H9 (cell line): ENCODE measurements around the gene PXK. TPM values are rescaled to one million over a fixed set of nuclear protein-coding genes. Genes with fewer than 3 reads are reported as not detected.

Experiments
- DNase-seq: peaks from one replicate; pipeline ENCODE4 v3.0.0-alpha.2; 2017
- H2AFZ ChIP-seq: one replicate; pipeline ENCODE4 v1.6.1; 2013; ENCODE audit warnings: mild to moderate bottlenecking, low read length, control low read depth, moderate library complexity
- H2AK5ac ChIP-seq: 2 replicates; pipeline ENCODE4 v1.6.1; 2013; ENCODE audit warnings: low read length, control low read depth, mixed read lengths; ENCODE audit not compliant: insufficient read length
- H2BK120ac ChIP-seq: one replicate; pipeline ENCODE4 v1.6.1; 2013; ENCODE audit warnings: low read depth, mild to moderate bottlenecking, low read length, control low read depth, inconsistent platforms; ENCODE audit not compliant: poor library complexity, severe bottlenecking
- H2BK12ac ChIP-seq: 2 replicates; pipeline ENCODE4 v1.6.1; 2013; ENCODE audit warnings: low read length, control low read depth, mixed read lengths, low read depth; ENCODE audit not compliant: insufficient read length
- H2BK15ac ChIP-seq: 2 replicates; pipeline ENCODE4 v1.6.1; 2013; ENCODE audit warnings: low read depth, low read length, control low read depth
- H2BK20ac ChIP-seq: one replicate; pipeline ENCODE4 v1.6.1; 2013; ENCODE audit warnings: low read depth, mild to moderate bottlenecking, low read length, control low read depth, inconsistent platforms; ENCODE audit not compliant: poor library complexity, severe bottlenecking
- H2BK5ac ChIP-seq: 2 replicates; pipeline ENCODE4 v1.6.1; 2013; ENCODE audit warnings: low read length, control low read depth, mixed read lengths; ENCODE audit not compliant: insufficient read length
- H3K14ac ChIP-seq: 2 replicates; pipeline ENCODE4 v1.6.1; 2013; ENCODE audit warnings: low read length, control low read depth; ENCODE audit not compliant: insufficient read depth
- H3K18ac ChIP-seq: 2 replicates; pipeline ENCODE4 v1.6.1; 2013; ENCODE audit warnings: low read depth, mild to moderate bottlenecking, mixed read lengths, low read length, control low read depth; ENCODE audit not compliant: insufficient read length
- H3K23ac ChIP-seq: 2 replicates; pipeline ENCODE4 v1.6.1; 2013; ENCODE audit warnings: low read length, control low read depth, mixed read lengths, low read depth; ENCODE audit not compliant: insufficient read length
- H3K23me2 ChIP-seq: 2 replicates; pipeline ENCODE4 v1.6.1; 2013; ENCODE audit warnings: low read depth, mild to moderate bottlenecking, mixed read lengths, low read length, control low read depth; ENCODE audit not compliant: insufficient read length, poor library complexity, severe bottlenecking
- H3K27ac ChIP-seq: 2 replicates; pipeline ENCODE4 v1.5.1; 2013; ENCODE audit warnings: low read length, control low read depth, mixed read lengths, low read depth; ENCODE audit not compliant: insufficient read length
- H3K27me3 ChIP-seq: 2 replicates; pipeline ENCODE4 v1.6.1; 2013; ENCODE audit warnings: low read length, control low read depth, inconsistent platforms; ENCODE audit not compliant: insufficient read depth
- H3K4ac ChIP-seq: 2 replicates; pipeline ENCODE4 v1.6.1; 2013; ENCODE audit warnings: low read depth, mild to moderate bottlenecking, control low read depth, inconsistent platforms, low read length, moderate library complexity
- H3K4me1 ChIP-seq: 2 replicates; pipeline ENCODE4 v1.6.1; 2013; ENCODE audit warnings: low read length, control low read depth, inconsistent platforms; ENCODE audit not compliant: insufficient read depth
- H3K4me2 ChIP-seq: 2 replicates; pipeline ENCODE4 v1.6.1; 2013; ENCODE audit warnings: low read length, control low read depth, mixed read lengths; ENCODE audit not compliant: insufficient read length, insufficient read depth
- H3K56ac ChIP-seq: 2 replicates; pipeline ENCODE4 v1.6.1; 2013; ENCODE audit warnings: low read depth, mild to moderate bottlenecking, mixed read lengths, low read length, control low read depth; ENCODE audit not compliant: insufficient read length
- H3K79me1 ChIP-seq: 2 replicates; pipeline ENCODE4 v1.6.1; 2013; ENCODE audit warnings: low read depth, mild to moderate bottlenecking, moderate library complexity, low read length, control low read depth, inconsistent platforms; ENCODE audit not compliant: insufficient read depth, poor library complexity, severe bottlenecking
- H3K79me2 ChIP-seq: 2 replicates; pipeline ENCODE4 v1.6.1; 2013; ENCODE audit warnings: low read length, control low read depth, inconsistent platforms; ENCODE audit not compliant: insufficient read depth
- H3K9ac ChIP-seq: 2 replicates; pipeline ENCODE4 v1.6.1; 2013; ENCODE audit warnings: low read length, control low read depth, mixed read lengths; ENCODE audit not compliant: insufficient read length; ENCODE audit errors: extremely low read depth
- H3K9me3 ChIP-seq: one replicate; pipeline ENCODE4 v1.6.1; 2013; ENCODE audit warnings: low read depth, low read length, inconsistent platforms; ENCODE audit not compliant: control insufficient read depth
- H3T11ph ChIP-seq: one replicate; pipeline ENCODE4 v1.6.1; 2013; ENCODE audit warnings: mild to moderate bottlenecking, low read length, control low read depth, inconsistent platforms
- H4K20me1 ChIP-seq: one replicate; pipeline ENCODE4 v1.6.1; 2013; ENCODE audit not compliant: control insufficient read depth, insufficient read length, insufficient read depth
- H4K5ac ChIP-seq: 2 replicates; pipeline ENCODE4 v1.6.1; 2013; ENCODE audit warnings: low read depth, mild to moderate bottlenecking, mixed read lengths, low read length, control low read depth; ENCODE audit not compliant: insufficient read length
- H4K8ac ChIP-seq: replicated peaks from 2 replicates; pipeline ENCODE4 v1.6.1; 2013; ENCODE audit warnings: low read length, control low read depth, mixed read lengths, low read depth; ENCODE audit not compliant: insufficient read length
- H4K91ac ChIP-seq: 2 replicates; pipeline ENCODE4 v1.6.1; 2013; ENCODE audit warnings: low read depth, mild to moderate bottlenecking, moderate library complexity, mixed read lengths, low read length, control low read depth; ENCODE audit not compliant: insufficient read length
- H3K27ac Mint-ChIP-seq, 3 experiments: 2 replicates in 2 of 3; 3 replicates in 1 of 3; pipeline ENCODE4 v1.8.0; 2020 to 2021; ENCODE audit warnings: mixed read lengths in 3 of 3, mild to moderate bottlenecking in 1 of 3, moderate library complexity in 1 of 3
- H3K27me3 Mint-ChIP-seq: 2 replicates; pipeline ENCODE4 v1.8.0; 2021; ENCODE audit warnings: low read depth, mild to moderate bottlenecking, moderate library complexity, mixed read lengths
- H3K36me3 Mint-ChIP-seq, 3 experiments: 2 replicates in 2 of 3; 3 replicates in 1 of 3; pipeline ENCODE4 v1.8.0; 2020 to 2021; ENCODE audit warnings: low read depth in 3 of 3, mixed read lengths in 3 of 3; ENCODE audit not compliant: insufficient read depth in 1 of 3
- H3K4me1 Mint-ChIP-seq, 2 experiments: 2 replicates each; pipeline ENCODE4 v1.8.0; 2020; ENCODE audit warnings: mixed read lengths in 2 of 2
- H3K4me3 Mint-ChIP-seq, 2 experiments: 2 replicates in 1 of 2; 3 replicates in 1 of 2; pipeline ENCODE4 v1.8.0; 2020 to 2021; ENCODE audit warnings: mild to moderate bottlenecking in 2 of 2, mixed read lengths in 2 of 2, moderate library complexity in 1 of 2
- H3K9me3 Mint-ChIP-seq, 2 experiments: 2 replicates in 1 of 2; 3 replicates in 1 of 2; pipeline ENCODE4 v1.8.0; 2020; ENCODE audit warnings: mild to moderate bottlenecking in 2 of 2, mixed read lengths in 2 of 2, moderate library complexity in 1 of 2
- WGBS: extraction: QIAGEN DNeasy Blood & Tissue Kit; methylation state at CpG from one replicate; pipeline ENCODE4 v1.1.7; 2013; ENCODE audit warnings: missing lambda C conversion rate, low lambda C conversion rate, mixed read lengths; ENCODE audit not compliant: insufficient read length; ENCODE audit errors: extremely low coverage; 5-methylcytosine and 5-hydroxymethylcytosine counted together
- total RNA-seq: library from RNA; stranded (reverse); gene quantifications from 2 replicates; pipeline ENCODE4 v1.2.1, GENCODE V29; 2021
- TF ChIP-seq, protein P1 (sequence below): fragments of 200-600 bp; sonication (generic); conservative IDR thresholded peaks from 3 replicates; pipeline ENCODE4 v1.8.0; 2021; ENCODE audit warnings: antibody characterized with exemption, mild to moderate bottlenecking

The PXK gene
- total RNA-seq, 1 experiment from 2014 or later: 3.3 TPM

DNA sequence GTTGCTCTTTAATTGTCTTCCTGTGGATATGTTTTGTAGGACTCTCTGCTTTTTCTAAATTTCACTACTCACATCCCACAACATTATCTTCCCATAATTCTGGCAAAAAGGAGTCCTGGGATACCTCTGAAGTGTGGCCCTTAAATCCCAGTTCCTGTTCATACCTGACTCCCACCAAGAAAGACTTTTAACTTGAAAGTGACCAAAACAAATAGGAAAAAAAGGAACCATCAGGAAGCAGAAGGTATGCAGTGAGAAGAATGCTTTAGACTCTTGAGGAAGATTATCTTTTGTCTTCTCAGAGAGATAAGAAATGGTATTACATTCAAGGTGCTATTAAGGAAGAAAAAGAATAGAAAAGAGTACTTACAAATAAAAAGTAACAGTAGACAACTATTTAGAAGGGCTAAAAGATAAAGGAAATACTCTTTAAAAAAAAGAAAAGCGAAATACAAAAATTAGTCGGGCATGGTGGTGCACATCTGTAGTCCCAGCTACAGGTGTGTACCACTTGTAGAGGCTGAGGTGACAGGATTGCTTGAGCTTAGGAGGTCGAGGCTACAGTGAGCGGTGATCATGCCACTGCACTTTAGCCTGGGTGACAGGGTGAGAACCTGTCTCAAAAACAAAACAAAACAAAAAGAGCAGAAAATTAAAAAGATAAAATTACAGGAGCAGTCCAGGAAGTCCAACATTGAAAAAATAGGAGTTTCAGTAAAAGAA is 46.8 kb downstream of the PXK start:
- no peak overlapping the region for H3T11ph ChIP-seq
- H3K56ac ChIP-seq: no peak overlapping the region
- Mint-ChIP-seq H3K27ac (peak overlapping the region in 1 of 3 experiments; percentile 66; a peak in 1 of 7 replicates), H3K4me3 (no peak overlapping the region), H3K9me3 (no peaks in the 10 kb centered on the region), H3K4me1 (peaks cover 10 to 11% of the 10 kb centered on the region in 2 experiments), H3K27me3 (no peaks in the 10 kb centered on the region), H3K36me3 (no peaks in the 10 kb centered on the region)
- no peak overlapping the region for H2AFZ ChIP-seq
- H3K79me2 ChIP-seq: no peaks in the 10 kb centered on the region
- no peak overlapping the region for H2BK20ac ChIP-seq
- no peak overlapping the region for H4K8ac ChIP-seq
- DNase-seq: no peak
- H2BK5ac ChIP-seq: no peak overlapping the region
- H3K9ac ChIP-seq: no peak overlapping the region
- H3K23ac ChIP-seq: no peak overlapping the region
- no peak overlapping the region for H3K18ac ChIP-seq
- no peak overlapping the region for H3K4me2 ChIP-seq
- H3K27me3 ChIP-seq: no peaks in the 10 kb centered on the region
- H2BK120ac ChIP-seq: no peak overlapping the region
- no peaks in the 10 kb centered on the region for H3K9me3 ChIP-seq
- H4K5ac ChIP-seq: no peak overlapping the region
- H3K23me2 ChIP-seq: no peaks in the 10 kb centered on the region
- H3K14ac ChIP-seq: no peak overlapping the region
- H4K20me1 ChIP-seq: no peaks in the 10 kb centered on the region
- no peaks in the 10 kb centered on the region for H3K4me1 ChIP-seq
- no peak overlapping the region for H4K91ac ChIP-seq
- H2BK15ac ChIP-seq: no peak overlapping the region
- no peak overlapping the region for H3K27ac ChIP-seq
- no peak overlapping the region for H2AK5ac ChIP-seq
- no CpG with 5 or more reads among the region's 4 CpGs for WGBS
- no peak overlapping the region for H3K4ac ChIP-seq
- no peak overlapping the region for H2BK12ac ChIP-seq
- TF ChIP-seq, protein P1, sequence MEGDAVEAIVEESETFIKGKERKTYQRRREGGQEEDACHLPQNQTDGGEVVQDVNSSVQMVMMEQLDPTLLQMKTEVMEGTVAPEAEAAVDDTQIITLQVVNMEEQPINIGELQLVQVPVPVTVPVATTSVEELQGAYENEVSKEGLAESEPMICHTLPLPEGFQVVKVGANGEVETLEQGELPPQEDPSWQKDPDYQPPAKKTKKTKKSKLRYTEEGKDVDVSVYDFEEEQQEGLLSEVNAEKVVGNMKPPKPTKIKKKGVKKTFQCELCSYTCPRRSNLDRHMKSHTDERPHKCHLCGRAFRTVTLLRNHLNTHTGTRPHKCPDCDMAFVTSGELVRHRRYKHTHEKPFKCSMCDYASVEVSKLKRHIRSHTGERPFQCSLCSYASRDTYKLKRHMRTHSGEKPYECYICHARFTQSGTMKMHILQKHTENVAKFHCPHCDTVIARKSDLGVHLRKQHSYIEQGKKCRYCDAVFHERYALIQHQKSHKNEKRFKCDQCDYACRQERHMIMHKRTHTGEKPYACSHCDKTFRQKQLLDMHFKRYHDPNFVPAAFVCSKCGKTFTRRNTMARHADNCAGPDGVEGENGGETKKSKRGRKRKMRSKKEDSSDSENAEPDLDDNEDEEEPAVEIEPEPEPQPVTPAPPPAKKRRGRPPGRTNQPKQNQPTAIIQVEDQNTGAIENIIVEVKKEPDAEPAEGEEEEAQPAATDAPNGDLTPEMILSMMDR: no peak
- H3K79me1 ChIP-seq: no peaks in the 10 kb centered on the region
